Endothelial cell of umbilical vein (primary cell): ENCODE data around the gene IPP. TPM values are rescaled to one million over a fixed set of nuclear protein-coding genes. Genes with fewer than 3 reads are reported as not detected.

ENCODE experiments used
- BruUV-seq: library from RNA; stranded (reverse); fragments of 400-500 nt; replicated peaks from 2 replicates; lab custom pipeline; 2021; lab: Mats Ljungman, UMichigan
- CTCF ChIA-PET: fragments of 300-600, 350-600 bp; sonication (Branson Sonifier 250); formaldehyde crosslinking; loops from one replicate; lab custom pipeline; 2021; ENCODE audit warnings: antibody characterized with exemption, inconsistent platforms; lab: Charles Lee
- POLR2A ChIA-PET: fragments of 300-600, 350-600 bp; sonication (Branson Sonifier 250); formaldehyde crosslinking; loops from one replicate; lab custom pipeline; 2021; ENCODE audit warnings: antibody characterized with exemption, inconsistent platforms; lab: Charles Lee
- DNase-seq: peaks from one replicate; pipeline ENCODE4 v3.0.0-alpha.2; 2011; ENCODE audit warnings: low read depth, low spot score
- FAIRE-seq: peaks from 2 replicates; lab custom pipeline; 2011; peaks lifted over from hg19 to GRCh38; lab: Jason Lieb, UNC
- H2AFZ ChIP-seq: 2 replicates; pipeline ENCODE4 v1.6.0; 2012; ENCODE audit warnings: low read depth, low read length, control low read depth, inconsistent platforms
- H3K27ac ChIP-seq: 2 replicates; pipeline ENCODE4 v1.5.1; 2011; ENCODE audit warnings: low read depth, mild to moderate bottlenecking, control low read depth, low read length, moderate library complexity; ENCODE audit not compliant: insufficient read depth
- H3K27me3 ChIP-seq, 2 experiments: 2 replicates each; pipeline versions ENCODE4 v1.6.0 to v1.6.1; 2011; ENCODE audit warnings: low read length in 2 of 2, mixed read lengths in 1 of 2; ENCODE audit not compliant: control insufficient read depth in 2 of 2, insufficient read depth in 2 of 2
- H3K36me3 ChIP-seq, 2 experiments: 2 replicates in 1 of 2; 3 replicates in 1 of 2; pipeline ENCODE4 v1.5.1; 2011; ENCODE audit warnings: low read length in 2 of 2, mild to moderate bottlenecking in 1 of 2, moderate library complexity in 1 of 2; ENCODE audit not compliant: control insufficient read depth in 2 of 2, insufficient read depth in 2 of 2; ENCODE audit errors: extremely low read depth in 1 of 2
- H3K4me1 ChIP-seq: 3 replicates; pipeline ENCODE4 v1.5.1; 2011; ENCODE audit warnings: mild to moderate bottlenecking, low read length; ENCODE audit not compliant: control insufficient read depth, insufficient read depth; ENCODE audit errors: extremely low read depth
- H3K4me2 ChIP-seq: 2 replicates; pipeline ENCODE4 v1.6.1; 2011; ENCODE audit warnings: low read length, control low read depth, mixed read lengths; ENCODE audit not compliant: insufficient read depth
- H3K4me3 ChIP-seq, 3 experiments: fragments of 200-600 bp in 1 of 3; sonication (generic), shearing (Covaris generic) in 1 of 3; replicated peaks in 1 of 3; 2 replicates each; pipeline ENCODE4 v1.5.1; 2011 to 2016; ENCODE audit warnings: control low read depth in 3 of 3, low read length in 3 of 3, mild to moderate bottlenecking in 2 of 3, inconsistent platforms in 1 of 3, low read depth in 1 of 3, moderate library complexity in 1 of 3; ENCODE audit not compliant: insufficient read depth in 1 of 3
- H3K79me2 ChIP-seq: 2 replicates; pipeline ENCODE4 v1.6.0; 2012; ENCODE audit warnings: low read length, inconsistent platforms; ENCODE audit not compliant: control insufficient read depth, insufficient read depth
- H3K9ac ChIP-seq: replicated peaks from 2 replicates; pipeline ENCODE3; 2011; ENCODE audit warnings: low read length, control low read depth; ENCODE audit not compliant: insufficient read depth; ENCODE audit errors: extremely low read depth
- H3K9me1 ChIP-seq: replicated peaks from 3 replicates; pipeline ENCODE4 v1.6.0; 2011; ENCODE audit warnings: mild to moderate bottlenecking, low read length; ENCODE audit not compliant: control insufficient read depth, insufficient read depth; ENCODE audit errors: extremely low read depth
- H3K9me3 ChIP-seq: replicated peaks from 2 replicates; pipeline ENCODE4 v1.5.1; 2012; ENCODE audit warnings: low read length, inconsistent platforms; ENCODE audit not compliant: control insufficient read depth, insufficient read depth
- H4K20me1 ChIP-seq: replicated peaks from 2 replicates; pipeline ENCODE3; 2011; ENCODE audit warnings: mild to moderate bottlenecking, low read length; ENCODE audit not compliant: control insufficient read depth, insufficient read depth; ENCODE audit errors: extremely low read depth
- EZH2 ChIP-seq: IDR thresholded peaks from 2 replicates; pipeline ENCODE4 v1.6.1; 2012; ENCODE audit warnings: borderline replicate concordance, low read depth, mild to moderate bottlenecking, moderate library complexity, low read length, inconsistent platforms; ENCODE audit not compliant: severe bottlenecking
- MYC ChIP-seq: IDR thresholded peaks from one replicate; pipeline ENCODE4 v1.6.1; 2011; ENCODE audit warnings: mild to moderate bottlenecking, low read depth, low read length
- POLR2AphosphoS5 ChIP-seq: IDR thresholded peaks from 2 replicates; pipeline ENCODE4 v1.6.1; 2012; ENCODE audit warnings: low read depth, mild to moderate bottlenecking, control low read depth, low read length, moderate library complexity; ENCODE audit not compliant: insufficient read depth
- dilution Hi-C: fragments of 300-500 bp; cut with MboI; formaldehyde crosslinking; loops from one replicate; pipeline ENCODE4 v1.15.0; 2019; ENCODE audit warnings: low sequenced_read_pairs; ENCODE audit not compliant: extremely low pct_ligation_motif_present
- intact Hi-C: fragments of 100-400 bp; cut with micrococcal nuclease; formaldehyde crosslinking; loops from one replicate; pipeline ENCODE4 v1.10.0; 2022
- polyA plus RNA-seq, 4 experiments: library from polyadenylated mRNA; depleted of rRNA in 3 of 4; stranded (reverse) in 3 of 4; unstranded in 1 of 4; fragments of >200 nt; gene quantifications; 2 replicates each; pipeline versions ENCODE4 v1.2.1 to v1.2.3, GENCODE V29; 2011 to 2012; ENCODE audit warnings: missing spikeins in 1 of 4
- total RNA-seq: library from RNA; stranded (reverse); gene quantifications from 2 replicates; pipeline ENCODE4 v1.2.3, GENCODE V29; 2021
- TF ChIP-seq, protein P1 (sequence below), 2 donors: IDR thresholded peaks; 1 replicate in 1 of 2; 2 replicates in 1 of 2; pipeline ENCODE4 v1.5.1; 2011; ENCODE audit warnings: low read length in 2 of 2, mild to moderate bottlenecking in 2 of 2, moderate library complexity in 2 of 2, control low read depth in 1 of 2, inconsistent platforms in 1 of 2, low read depth in 1 of 2; ENCODE audit not compliant: insufficient read depth in 1 of 2; ENCODE audit errors: extremely low read depth in 1 of 2
- TF ChIP-seq, protein P2 (sequence below): IDR thresholded peaks from 2 replicates; pipeline ENCODE4 v1.6.1; 2011; ENCODE audit not compliant: insufficient read depth, insufficient read length

IPP gene
- total and polyA plus RNA-seq, 2 donors (not counting 3 experiments of a cell fraction or from before 2014, with no cell fraction given) = 2.1 to 6.3 TPM

DNA sequence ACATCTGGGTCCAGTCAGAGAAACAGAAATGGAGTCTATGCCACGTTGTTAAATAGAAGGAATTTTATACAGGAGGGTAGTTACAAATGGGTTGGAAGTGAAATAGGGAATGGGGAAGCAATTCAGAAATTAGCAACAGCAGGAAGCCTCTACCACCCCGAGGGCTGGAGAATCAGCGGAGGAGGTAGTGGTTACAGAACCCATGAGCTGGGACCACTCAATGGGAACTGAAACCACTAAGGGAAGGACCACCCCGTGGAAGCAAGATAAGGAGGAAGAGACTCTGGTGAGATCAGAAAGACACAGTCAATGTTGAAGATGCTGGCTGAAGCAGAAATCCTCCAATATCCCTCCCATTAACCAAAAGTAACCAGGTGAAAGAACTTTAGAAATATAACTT, 37.5 kb upstream of the IPP start:
- H3K9ac ChIP-seq = no peak overlapping the region
- intact Hi-C loops (no loop called here), dilution Hi-C loops (no loop called here)
- H4K20me1 ChIP-seq = no peaks in the 10 kb centered on the region
- DNase-seq (no peak), FAIRE-seq (no peak)
- H3K9me1 ChIP-seq = no peaks in the 10 kb centered on the region
- no peak overlapping the region for H3K27ac ChIP-seq
- no peaks in the 10 kb centered on the region for H3K36me3 ChIP-seq
- no peak overlapping the region for H3K4me2 ChIP-seq
- TF ChIP-seq MYC = no peak
- no peaks in the 10 kb centered on the region for H3K9me3 ChIP-seq
- no peaks in the 10 kb centered on the region for H3K79me2 ChIP-seq
- no TSS peak for BruUV-seq
- POLR2A ChIA-PET = no interaction called here
- CTCF ChIA-PET = no interaction called here
- H3K27me3 ChIP-seq = peaks cover 0 to 2% of the 10 kb centered on the region in 2 experiments
- no peaks in the 10 kb centered on the region for H3K4me1 ChIP-seq
- H3K4me3 ChIP-seq = no peak overlapping the region
- no peak overlapping the region for H2AFZ ChIP-seq

DNA sequence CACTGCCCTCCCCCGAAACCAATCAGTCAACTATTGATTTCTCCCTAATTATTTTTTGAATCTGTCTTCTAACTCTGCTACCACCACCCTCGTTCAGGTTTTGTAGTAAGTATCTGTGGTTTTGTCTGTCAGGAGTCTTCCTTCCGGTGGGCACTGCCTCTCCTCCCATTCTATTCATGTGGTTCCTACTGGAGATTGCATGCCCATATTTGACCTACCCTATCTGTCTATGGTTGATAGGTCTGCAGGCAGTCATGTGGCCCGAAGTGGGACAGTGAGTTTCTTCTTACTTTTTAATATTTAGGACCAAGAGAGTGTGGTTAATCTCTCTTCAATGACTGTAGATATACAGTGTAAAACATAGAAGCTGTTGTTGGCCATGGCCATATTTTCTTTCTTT, 35.1 kb upstream of the IPP start:
- Histone ChIP-seq H3K4me2 (no peak overlapping the region), H3K36me3 (no peaks in the 10 kb centered on the region), H3K79me2 (no peaks in the 10 kb centered on the region), H3K9me3 (no peaks in the 10 kb centered on the region), H3K4me3 (no peak overlapping the region), H4K20me1 (no peaks in the 10 kb centered on the region), H3K27me3 (peaks cover 0 to 4% of the 10 kb centered on the region in 2 experiments), H3K9ac (no peak overlapping the region), H3K27ac (no peak overlapping the region), H3K9me1 (no peaks in the 10 kb centered on the region), H2AFZ (no peak overlapping the region), H3K4me1 (no peaks in the 10 kb centered on the region)
- FAIRE-seq = no peak
- DNase-seq = no peak
- TF ChIP-seq, protein P1, sequence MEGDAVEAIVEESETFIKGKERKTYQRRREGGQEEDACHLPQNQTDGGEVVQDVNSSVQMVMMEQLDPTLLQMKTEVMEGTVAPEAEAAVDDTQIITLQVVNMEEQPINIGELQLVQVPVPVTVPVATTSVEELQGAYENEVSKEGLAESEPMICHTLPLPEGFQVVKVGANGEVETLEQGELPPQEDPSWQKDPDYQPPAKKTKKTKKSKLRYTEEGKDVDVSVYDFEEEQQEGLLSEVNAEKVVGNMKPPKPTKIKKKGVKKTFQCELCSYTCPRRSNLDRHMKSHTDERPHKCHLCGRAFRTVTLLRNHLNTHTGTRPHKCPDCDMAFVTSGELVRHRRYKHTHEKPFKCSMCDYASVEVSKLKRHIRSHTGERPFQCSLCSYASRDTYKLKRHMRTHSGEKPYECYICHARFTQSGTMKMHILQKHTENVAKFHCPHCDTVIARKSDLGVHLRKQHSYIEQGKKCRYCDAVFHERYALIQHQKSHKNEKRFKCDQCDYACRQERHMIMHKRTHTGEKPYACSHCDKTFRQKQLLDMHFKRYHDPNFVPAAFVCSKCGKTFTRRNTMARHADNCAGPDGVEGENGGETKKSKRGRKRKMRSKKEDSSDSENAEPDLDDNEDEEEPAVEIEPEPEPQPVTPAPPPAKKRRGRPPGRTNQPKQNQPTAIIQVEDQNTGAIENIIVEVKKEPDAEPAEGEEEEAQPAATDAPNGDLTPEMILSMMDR (IDR thresholded peaks at IDR 0.05; ENCODE audit: extremely low read depth in 1 of 2, insufficient read depth in 1 of 2, low read depth in 1 of 2, low read length in 2 of 2) = no peak
- TF ChIP-seq EZH2 (no peak), POLR2AphosphoS5 (no peak)
- TF ChIP-seq, protein P2, sequence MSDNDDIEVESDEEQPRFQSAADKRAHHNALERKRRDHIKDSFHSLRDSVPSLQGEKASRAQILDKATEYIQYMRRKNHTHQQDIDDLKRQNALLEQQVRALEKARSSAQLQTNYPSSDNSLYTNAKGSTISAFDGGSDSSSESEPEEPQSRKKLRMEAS = no peak
- dilution Hi-C loops (no loop called here), intact Hi-C loops (no loop called here)
- ChIA-PET POLR2A (no interaction called here), CTCF (no interaction called here)
- BruUV-seq = no TSS peak
